Neural cell (in vitro differentiated cells): ENCODE data around the gene NR4A2. TPM values are rescaled to one million over a fixed set of nuclear protein-coding genes. Genes with fewer than 3 reads are reported as not detected.

Experiments
- H2AFZ ChIP-seq: fragments of 200-600, 300-800 bp; sonication (generic), shearing (Covaris generic); 2 replicates; pipeline ENCODE4 v1.6.0; 2014; ENCODE audit warnings: low read depth, mild to moderate bottlenecking, antibody characterized with exemption, low read length, moderate library complexity
- H3F3A ChIP-seq: fragments of 200-600 bp; shearing (Covaris generic); 2 replicates; pipeline ENCODE4 v1.6.1; 2016; ENCODE audit warnings: mild to moderate bottlenecking, moderate library complexity, mixed read lengths, antibody characterized with exemption, low read length; ENCODE audit not compliant: insufficient read depth, poor library complexity, severe bottlenecking
- H3K27ac ChIP-seq: fragments of 200-600, 300-800 bp; sonication (generic), shearing (Covaris generic); 2 replicates; pipeline ENCODE4 v1.5.1; 2014; ENCODE audit warnings: mild to moderate bottlenecking, low read length, moderate library complexity
- H3K27me3 ChIP-seq: fragments of 300-800, 200-600 bp; sonication (generic), shearing (Covaris generic); 2 replicates; pipeline ENCODE4 v1.6.0; 2014; ENCODE audit warnings: mild to moderate bottlenecking, low read depth, low read length, moderate library complexity; ENCODE audit not compliant: insufficient read depth
- H3K36me3 ChIP-seq: fragments of 300-800, 200-600 bp; sonication (generic), shearing (Covaris generic); 2 replicates; pipeline ENCODE4 v1.5.1; 2014; ENCODE audit warnings: mild to moderate bottlenecking, antibody characterized with exemption, low read length, moderate library complexity; ENCODE audit not compliant: insufficient read depth
- H3K4me2 ChIP-seq: fragments of 300-800, 200-600 bp; sonication (generic), shearing (Covaris generic); 2 replicates; pipeline ENCODE4 v1.6.0; 2014; ENCODE audit warnings: mild to moderate bottlenecking, low read length
- H3K4me3 ChIP-seq: fragments of 300-800, 200-600 bp; sonication (generic), shearing (Covaris generic); 2 replicates; pipeline ENCODE4 v1.5.1; 2014; ENCODE audit warnings: mild to moderate bottlenecking, low read length, moderate library complexity
- H3K79me2 ChIP-seq: fragments of 200-600 bp; shearing (Covaris generic); replicated peaks from 2 replicates; pipeline ENCODE4 v1.6.0; 2014; ENCODE audit warnings: mild to moderate bottlenecking, low read length, moderate library complexity; ENCODE audit not compliant: insufficient read depth
- H3K9ac ChIP-seq: fragments of 300-800, 200-600 bp; sonication (generic), shearing (Covaris generic); 2 replicates; pipeline ENCODE4 v1.6.1; 2016; ENCODE audit warnings: mild to moderate bottlenecking, low read length, mixed read lengths
- H3K9me2 ChIP-seq: fragments of 200-600 bp; shearing (Covaris generic); 2 replicates; pipeline ENCODE4 v1.6.1; 2016; ENCODE audit warnings: mild to moderate bottlenecking, low read length, mixed read lengths; ENCODE audit not compliant: insufficient read depth
- H3K9me3 ChIP-seq: fragments of 200-600, 300-800 bp; sonication (generic), shearing (Covaris generic); 2 replicates; pipeline ENCODE4 v1.6.1; 2016; ENCODE audit warnings: mild to moderate bottlenecking, mixed run types, low read length, moderate library complexity, mixed read lengths
- H4K20me1 ChIP-seq: fragments of 200-600 bp; shearing (Covaris generic); 2 replicates; pipeline ENCODE4 v1.6.1; 2016; ENCODE audit warnings: mild to moderate bottlenecking, mixed run types; ENCODE audit not compliant: insufficient read depth
- CTCF ChIP-seq: fragments of 450-650 bp; IDR thresholded peaks from 2 replicates; pipeline ENCODE4 v1.5.1; 2014; ENCODE audit warnings: antibody characterized with exemption, mild to moderate bottlenecking, moderate library complexity; ENCODE audit not compliant: poor library complexity, severe bottlenecking
- EP300 ChIP-seq: fragments of 450-650 bp; conservative IDR thresholded peaks from 2 replicates; pipeline ENCODE4 v1.6.1; 2014; ENCODE audit warnings: antibody characterized with exemption, mild to moderate bottlenecking, moderate library complexity; ENCODE audit not compliant: poor library complexity, severe bottlenecking
- EZH2 ChIP-seq: fragments of 200-600, 300-800 bp; shearing (Covaris generic), sonication (generic); IDR thresholded peaks from 2 replicates; pipeline ENCODE4 v1.6.1; 2014; ENCODE audit warnings: antibody characterized with exemption, low read length, borderline replicate concordance, mild to moderate bottlenecking; ENCODE audit not compliant: insufficient read depth, poor library complexity, severe bottlenecking
- MXI1 ChIP-seq: fragments of 450-650 bp; conservative IDR thresholded peaks from 2 replicates; pipeline ENCODE4 v1.6.1; 2014; ENCODE audit warnings: antibody characterized with exemption, mild to moderate bottlenecking; ENCODE audit not compliant: poor library complexity, severe bottlenecking
- POLR2AphosphoS5 ChIP-seq: IDR thresholded peaks from 2 replicates; pipeline ENCODE4 v1.6.1; 2012
- TAF1 ChIP-seq: IDR thresholded peaks from 2 replicates; pipeline ENCODE4 v1.6.1; 2012; ENCODE audit warnings: low read depth
- polyA plus RNA-seq: library from polyadenylated mRNA; depleted of rRNA; stranded (reverse); fragments of >200 nt; gene quantifications from 2 replicates; pipeline ENCODE4 v1.2.3, GENCODE V29; 2014
- TF ChIP-seq, protein P1 (sequence below): IDR thresholded peaks from 2 replicates; pipeline ENCODE4 v1.6.1; 2012; ENCODE audit warnings: borderline replicate concordance

Gene NR4A2
- polyA plus RNA-seq, 1 donor from 2014 or later, result 0.48 TPM

DNA sequence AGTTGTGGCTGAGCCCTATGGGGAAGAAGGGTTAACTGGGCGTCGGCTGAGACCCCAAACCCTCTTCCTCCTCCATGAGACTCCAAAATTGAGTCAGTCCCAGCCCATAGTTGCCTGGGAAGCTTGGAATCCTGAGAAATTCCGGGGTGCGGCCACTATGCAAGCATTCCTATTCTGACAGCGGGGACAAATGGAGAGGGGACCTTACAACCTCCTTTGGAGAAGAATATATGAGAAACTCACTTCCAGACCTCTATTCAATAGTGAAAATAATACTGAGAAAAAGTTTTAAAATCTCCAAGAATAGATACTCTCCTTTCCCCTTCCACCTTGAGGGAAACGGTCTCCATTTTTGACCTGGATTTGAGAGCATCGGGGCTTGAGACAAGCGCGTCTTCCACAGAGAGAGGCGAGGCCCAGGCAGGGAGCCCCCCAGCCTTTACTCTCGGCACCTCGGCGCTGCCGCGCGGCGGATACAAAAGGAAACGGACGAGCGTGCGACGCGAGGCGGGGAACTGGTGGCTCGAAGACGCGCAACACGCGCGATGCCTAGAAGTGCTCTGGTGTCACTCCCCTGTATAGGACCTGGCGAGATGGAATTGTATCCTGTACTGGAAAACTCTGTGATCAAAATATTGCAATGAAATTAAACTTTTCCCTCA lies 11.1 kb downstream of the NR4A2 start:
- H3K9ac ChIP-seq, result no peak overlapping the region
- no peaks in the 10 kb centered on the region for H3F3A ChIP-seq
- peaks cover 80% of the 10 kb centered on the region for H3K27me3 ChIP-seq
- TF ChIP-seq POLR2AphosphoS5, result peak; percentile 47
- no peak for TF ChIP-seq EP300
- no peak for TF ChIP-seq TAF1
- TF ChIP-seq, protein P1, sequence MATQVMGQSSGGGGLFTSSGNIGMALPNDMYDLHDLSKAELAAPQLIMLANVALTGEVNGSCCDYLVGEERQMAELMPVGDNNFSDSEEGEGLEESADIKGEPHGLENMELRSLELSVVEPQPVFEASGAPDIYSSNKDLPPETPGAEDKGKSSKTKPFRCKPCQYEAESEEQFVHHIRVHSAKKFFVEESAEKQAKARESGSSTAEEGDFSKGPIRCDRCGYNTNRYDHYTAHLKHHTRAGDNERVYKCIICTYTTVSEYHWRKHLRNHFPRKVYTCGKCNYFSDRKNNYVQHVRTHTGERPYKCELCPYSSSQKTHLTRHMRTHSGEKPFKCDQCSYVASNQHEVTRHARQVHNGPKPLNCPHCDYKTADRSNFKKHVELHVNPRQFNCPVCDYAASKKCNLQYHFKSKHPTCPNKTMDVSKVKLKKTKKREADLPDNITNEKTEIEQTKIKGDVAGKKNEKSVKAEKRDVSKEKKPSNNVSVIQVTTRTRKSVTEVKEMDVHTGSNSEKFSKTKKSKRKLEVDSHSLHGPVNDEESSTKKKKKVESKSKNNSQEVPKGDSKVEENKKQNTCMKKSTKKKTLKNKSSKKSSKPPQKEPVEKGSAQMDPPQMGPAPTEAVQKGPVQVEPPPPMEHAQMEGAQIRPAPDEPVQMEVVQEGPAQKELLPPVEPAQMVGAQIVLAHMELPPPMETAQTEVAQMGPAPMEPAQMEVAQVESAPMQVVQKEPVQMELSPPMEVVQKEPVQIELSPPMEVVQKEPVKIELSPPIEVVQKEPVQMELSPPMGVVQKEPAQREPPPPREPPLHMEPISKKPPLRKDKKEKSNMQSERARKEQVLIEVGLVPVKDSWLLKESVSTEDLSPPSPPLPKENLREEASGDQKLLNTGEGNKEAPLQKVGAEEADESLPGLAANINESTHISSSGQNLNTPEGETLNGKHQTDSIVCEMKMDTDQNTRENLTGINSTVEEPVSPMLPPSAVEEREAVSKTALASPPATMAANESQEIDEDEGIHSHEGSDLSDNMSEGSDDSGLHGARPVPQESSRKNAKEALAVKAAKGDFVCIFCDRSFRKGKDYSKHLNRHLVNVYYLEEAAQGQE, result no peak
- no peak for TF ChIP-seq CTCF
- peak; percentile 92 for TF ChIP-seq EZH2
- H3K9me3 ChIP-seq, result peaks cover 5% of the 10 kb centered on the region
- H3K4me2 ChIP-seq, result no peak overlapping the region
- H3K36me3 ChIP-seq, result no peaks in the 10 kb centered on the region
- no peak overlapping the region for H2AFZ ChIP-seq
- no peaks in the 10 kb centered on the region for H4K20me1 ChIP-seq
- H3K79me2 ChIP-seq, result no peaks in the 10 kb centered on the region
- H3K9me2 ChIP-seq, result no peaks in the 10 kb centered on the region
- no peak overlapping the region for H3K27ac ChIP-seq
- peak overlapping the region; percentile 33 for H3K4me3 ChIP-seq

GRCh38 chr2:156320486-156321098 lies 11.9 kb downstream of the NR4A2 start:
- peaks cover 72% of the 10 kb centered on the region for H3K27me3 ChIP-seq
- no peak overlapping the region for H3K27ac ChIP-seq
- TF ChIP-seq MXI1 (no peak), TAF1 (no peak), EZH2 (no peak)
- H3K4me2 ChIP-seq, result no peak overlapping the region
- no peaks in the 10 kb centered on the region for H3K36me3 ChIP-seq
- H3K9me2 ChIP-seq, result no peaks in the 10 kb centered on the region
- no peaks in the 10 kb centered on the region for H4K20me1 ChIP-seq
- no peak overlapping the region for H2AFZ ChIP-seq
- no peak overlapping the region for H3K9ac ChIP-seq
- peak overlapping the region; percentile 46 for H3K4me3 ChIP-seq
- no peaks in the 10 kb centered on the region for H3F3A ChIP-seq
- no peaks in the 10 kb centered on the region for H3K79me2 ChIP-seq
- H3K9me3 ChIP-seq, result peaks cover 5% of the 10 kb centered on the region
